ENCODE results near the gene SEC23IP. TPM values are rescaled to one million over a fixed set of nuclear protein-coding genes. Genes with fewer than 3 reads are reported as not detected.

Gene SEC23IP
- total and polyA plus RNA-seq, 2 donors (not counting 1 experiment from before 2014, with no cell fraction given), result 10.5 to 69.7 TPM

GRCh38 chr10:119931871-119932270 is 39.3 kb downstream of the SEC23IP start:
- POLR2A ChIA-PET, result interaction anchor here (0.6 kb wide), 1 partner anchor 865 kb away, joined by 3 read pairs; no protein-coding TSS in a partner anchor
- intact Hi-C loops (cut with micrococcal nuclease), result no loop called here

GRCh38 chr10:119932631-119933030 is 40.1 kb downstream of the SEC23IP start:
- CTCF ChIA-PET, result interaction anchor here (0.9 kb wide), 1 partner anchor 182 kb away, joined by 3 read pairs; no protein-coding TSS in a partner anchor
- no peaks in the 10 kb centered on the region for H4K20me1 ChIP-seq (ENCODE audit: control insufficient read depth, insufficient read depth, low read length, poor library complexity, severe bottlenecking)
- H3K27me3 ChIP-seq (replicated peaks in 1 of 4; ENCODE audit: control extremely low read depth in 1 of 4, control insufficient read depth in 3 of 4, insufficient read depth in 4 of 4, low read length in 3 of 4), result no peaks in the 10 kb centered on the region
- peaks cover 2 to 73% of the 10 kb centered on the region in 2 experiments for H3K36me3 ChIP-seq (replicated peaks in 1 of 2; ENCODE audit: control extremely low read depth in 1 of 2, control insufficient read depth in 1 of 2, extremely low read depth in 1 of 2, insufficient read depth in 2 of 2, low read length in 1 of 2)
- Mint-ChIP-seq H3K4me1 (no peaks in the 10 kb centered on the region), H3K27ac (no peak overlapping the region), H3K4me3 (no peak overlapping the region), H3K27me3 (no peaks in the 10 kb centered on the region), H3K9me3 (ENCODE audit: insufficient read depth) (no peaks in the 10 kb centered on the region)
- H3K4me3 ChIP-seq (ENCODE audit: control extremely low read depth in 1 of 5, extremely low read depth in 1 of 5, insufficient read depth in 1 of 5, low read depth in 2 of 5, low read length in 4 of 5), result no peak overlapping the region
- H3K27ac ChIP-seq (ENCODE audit: low read length in 2 of 2), result no peak overlapping the region
- H3K9me3 ChIP-seq (ENCODE audit: control extremely low read depth in 1 of 3, control insufficient read depth in 2 of 3, insufficient read depth in 1 of 3, low read length in 2 of 3), result no peaks in the 10 kb centered on the region
- ATAC-seq (ENCODE audit: low read depth) (no peak), DNase-seq (no peak)
- TF ChIP-seq CTCF (IDR thresholded peaks at IDR 0.05) (no peak), EZH2 (IDR thresholded peaks at IDR 0.05; ENCODE audit: borderline replicate concordance, insufficient read depth, low read depth, low read length, poor library complexity, severe bottlenecking) (no peak)
- intact Hi-C loops (cut with micrococcal nuclease), result no loop called here
- 91% methylated on average over 4 of the region's 4 CpGs for WGBS (ENCODE audit: insufficient coverage)
- no peaks in the 10 kb centered on the region for H3K4me1 ChIP-seq (ENCODE audit: control insufficient read depth in 2 of 2, insufficient read depth in 2 of 2, low read length in 2 of 2)
- no peak overlapping the region for H3K9ac ChIP-seq (ENCODE audit: low read length)
- H3K79me2 ChIP-seq (ENCODE audit: control insufficient read depth, insufficient read depth, low read length), result no peaks in the 10 kb centered on the region
- H3K4me2 ChIP-seq (replicated peaks; ENCODE audit: low read depth, low read length, poor library complexity, severe bottlenecking), result no peak overlapping the region
- no peak overlapping the region for H2AFZ ChIP-seq (ENCODE audit: insufficient read depth, low read depth, low read length, poor library complexity, severe bottlenecking)
- POLR2A ChIA-PET, result no interaction called here

More at GRCh38 chr10:119931871-119932270, 39.3 kb downstream of the SEC23IP start:
- no peaks in the 10 kb centered on the region for H3K79me2 ChIP-seq (ENCODE audit: control insufficient read depth, insufficient read depth, low read length)
- DNase-seq (no peak), ATAC-seq (ENCODE audit: low read depth) (no peak)
- Mint-ChIP-seq H3K4me1 (no peaks in the 10 kb centered on the region), H3K27ac (no peak overlapping the region), H3K9me3 (ENCODE audit: insufficient read depth) (no peaks in the 10 kb centered on the region), H3K4me3 (no peak overlapping the region), H3K27me3 (no peaks in the 10 kb centered on the region)
- H3K9ac ChIP-seq (ENCODE audit: low read length), result no peak overlapping the region
- H3K4me1 ChIP-seq (ENCODE audit: control insufficient read depth in 2 of 2, insufficient read depth in 2 of 2, low read length in 2 of 2), result no peaks in the 10 kb centered on the region
- no peak overlapping the region for H3K4me3 ChIP-seq (ENCODE audit: control extremely low read depth in 1 of 5, extremely low read depth in 1 of 5, insufficient read depth in 1 of 5, low read depth in 2 of 5, low read length in 4 of 5)
- TF ChIP-seq CTCF (IDR thresholded peaks at IDR 0.05) (no peak), EZH2 (IDR thresholded peaks at IDR 0.05; ENCODE audit: borderline replicate concordance, insufficient read depth, low read depth, low read length, poor library complexity, severe bottlenecking) (no peak)
- no peaks in the 10 kb centered on the region for H4K20me1 ChIP-seq (ENCODE audit: control insufficient read depth, insufficient read depth, low read length, poor library complexity, severe bottlenecking)
- H3K4me2 ChIP-seq (replicated peaks; ENCODE audit: low read depth, low read length, poor library complexity, severe bottlenecking), result no peak overlapping the region
- H2AFZ ChIP-seq (ENCODE audit: insufficient read depth, low read depth, low read length, poor library complexity, severe bottlenecking), result no peak overlapping the region
- H3K27me3 ChIP-seq (replicated peaks in 1 of 4; ENCODE audit: control extremely low read depth in 1 of 4, control insufficient read depth in 3 of 4, insufficient read depth in 4 of 4, low read length in 3 of 4), result no peaks in the 10 kb centered on the region
- CTCF ChIA-PET, result interaction anchor here (0.7 to 0.9 kb wide), 2 partner anchors 133 to 181 kb away, joined by 3 read pairs; no protein-coding TSS in a partner anchor
- no peaks in the 10 kb centered on the region for H3K9me3 ChIP-seq (ENCODE audit: control extremely low read depth in 1 of 3, control insufficient read depth in 2 of 3, insufficient read depth in 1 of 3, low read length in 2 of 3)
- no peak overlapping the region for H3K27ac ChIP-seq (ENCODE audit: low read length in 2 of 2)
- peaks cover 2 to 80% of the 10 kb centered on the region in 2 experiments for H3K36me3 ChIP-seq (replicated peaks in 1 of 2; ENCODE audit: control extremely low read depth in 1 of 2, control insufficient read depth in 1 of 2, extremely low read depth in 1 of 2, insufficient read depth in 2 of 2, low read length in 1 of 2)
- 100% methylated on average over 2 of the region's 4 CpGs for WGBS (ENCODE audit: insufficient coverage)

Data from B cell (primary cell).